HL-60 (cell line): Measurements from ENCODE around the gene MAST2.

Source experiments
- DNase-seq, 2 experiments: peaks; one replicate each; pipeline ENCODE4 v3.0.0-alpha.2; 2010 to 2020; ENCODE audit warnings: low read depth in 1 of 2, low spot score in 1 of 2
- H3K27ac ChIP-seq: fragments of 250-450 bp; sonication (Bioruptor Pico); replicated peaks from 2 replicates; pipeline ENCODE4 v1.5.1; 2020; ENCODE audit warnings: mild to moderate bottlenecking, moderate library complexity
- H3K27me3 ChIP-seq: fragments of 250-450 bp; sonication (Bioruptor Pico); 2 replicates; pipeline ENCODE4 v1.5.1; 2021; ENCODE audit warnings: mild to moderate bottlenecking, moderate library complexity; ENCODE audit not compliant: insufficient read depth, poor library complexity, severe bottlenecking
- H3K4me3 ChIP-seq: replicated peaks from 2 replicates; pipeline ENCODE4 v1.5.1; 2011; ENCODE audit warnings: mild to moderate bottlenecking, control low read depth, low read length; ENCODE audit not compliant: insufficient read depth
- CTCF ChIP-seq: IDR thresholded peaks from one replicate; pipeline ENCODE4 v1.5.1; 2011; ENCODE audit warnings: low read length, control low read depth, inconsistent platforms; ENCODE audit not compliant: insufficient read depth
- GABPA ChIP-seq: IDR thresholded peaks from 2 replicates; pipeline ENCODE4 v1.6.1; 2012; ENCODE audit warnings: low read depth
- POLR2AphosphoS5 ChIP-seq: IDR thresholded peaks from 2 replicates; pipeline ENCODE4 v1.6.1; 2012; ENCODE audit warnings: low read depth
- REST ChIP-seq: IDR thresholded peaks from 2 replicates; pipeline ENCODE4 v1.6.1; 2012; ENCODE audit warnings: low read depth; ENCODE audit not compliant: insufficient replicate concordance
- SPI1 ChIP-seq: IDR thresholded peaks from 2 replicates; pipeline ENCODE4 v1.6.1; 2012; ENCODE audit warnings: low read depth, mild to moderate bottlenecking, borderline replicate concordance

Gene MAST2

GRCh38 chr1:45883658-45884057, 80.2 kb downstream of the MAST2 start:
- H3K4me3 ChIP-seq = no peak overlapping the region
- DNase-seq = no peak
- TF ChIP-seq POLR2AphosphoS5 = no peak
- no peak for TF ChIP-seq CTCF
- TF ChIP-seq SPI1 = no peak
- no peak for TF ChIP-seq GABPA
- no peak for TF ChIP-seq REST
- no peaks in the 10 kb centered on the region for H3K27me3 ChIP-seq
- H3K27ac ChIP-seq = no peak overlapping the region

GRCh38 chr1:45884700-45885099, 81.3 kb downstream of the MAST2 start:
- Histone ChIP-seq H3K4me3 (no peak overlapping the region), H3K27ac (no peak overlapping the region), H3K27me3 (no peaks in the 10 kb centered on the region)
- no peak for TF ChIP-seq REST
- TF ChIP-seq POLR2AphosphoS5 = no peak
- no peak for TF ChIP-seq CTCF
- TF ChIP-seq GABPA = no peak
- no peak for TF ChIP-seq SPI1
- DNase-seq = no peak

GRCh38 chr1:45886229-45886628, 82.8 kb downstream of the MAST2 start:
- H3K4me3 ChIP-seq = no peak overlapping the region
- no peaks in the 10 kb centered on the region for H3K27me3 ChIP-seq
- TF ChIP-seq CTCF (no peak), SPI1 (no peak), REST (no peak), GABPA (no peak), POLR2AphosphoS5 (no peak)
- DNase-seq = no peak
- no peak overlapping the region for H3K27ac ChIP-seq
